ENCODE results near the gene C1orf21.

Gene C1orf21

GRCh38 chr1:184567637-184568036 lies 180.8 kb downstream of the C1orf21 start:
- Histone ChIP-seq H3K9me2 (replicated peaks; ENCODE audit: low read depth, low read length) (no peaks in the 10 kb centered on the region), H4K20me1 (ENCODE audit: insufficient read depth, low read length, poor library complexity, severe bottlenecking) (no peaks in the 10 kb centered on the region), H3F3A (ENCODE audit: low read depth) (no peaks in the 10 kb centered on the region), H3K9me3 (ENCODE audit: insufficient read depth, low read depth, low read length) (no peaks in the 10 kb centered on the region), H3K36me3 (ENCODE audit: insufficient read depth, low read length) (no peaks in the 10 kb centered on the region), H3K9ac (ENCODE audit: low read depth, low read length, poor library complexity, severe bottlenecking) (no peak overlapping the region), H3K4me3 (ENCODE audit: low read length, poor library complexity, severe bottlenecking) (peak overlapping the region; percentile 16), H2AFZ (ENCODE audit: low read length) (no peak overlapping the region), H3K27me3 (ENCODE audit: insufficient read depth, low read length, poor library complexity, severe bottlenecking) (no peaks in the 10 kb centered on the region), H3K79me2 (ENCODE audit: insufficient read depth, low read length) (no peaks in the 10 kb centered on the region), H3K4me2 (ENCODE audit: low read depth, low read length, poor library complexity, severe bottlenecking) (peak overlapping the region; percentile 37), H3K4me1 (ENCODE audit: insufficient read depth, low read length, poor library complexity, severe bottlenecking) (peaks cover 24% of the 10 kb centered on the region)
- no peak for TF ChIP-seq EZH2phosphoT487 (IDR thresholded peaks at IDR 0.05; ENCODE audit: borderline replicate concordance)
- TF ChIP-seq CTCF (conservative IDR thresholded peaks at IDR 0.05; ENCODE audit: low read length) = no peak

GRCh38 chr1:184568148-184568547 lies 181.3 kb downstream of the C1orf21 start:
- TF ChIP-seq CTCF (conservative IDR thresholded peaks at IDR 0.05; ENCODE audit: low read length) = no peak
- TF ChIP-seq EZH2phosphoT487 (IDR thresholded peaks at IDR 0.05; ENCODE audit: borderline replicate concordance) = no peak

GRCh38 chr1:184569106-184569505 lies 182.3 kb downstream of the C1orf21 start:
- H3F3A ChIP-seq (ENCODE audit: low read depth) = no peaks in the 10 kb centered on the region
- H4K20me1 ChIP-seq (ENCODE audit: insufficient read depth, low read length, poor library complexity, severe bottlenecking) = no peaks in the 10 kb centered on the region
- TF ChIP-seq EZH2phosphoT487 (IDR thresholded peaks at IDR 0.05; ENCODE audit: borderline replicate concordance) = no peak
- TF ChIP-seq CTCF (conservative IDR thresholded peaks at IDR 0.05; ENCODE audit: low read length) = no peak
- H3K36me3 ChIP-seq (ENCODE audit: insufficient read depth, low read length) = no peaks in the 10 kb centered on the region
- H3K27me3 ChIP-seq (ENCODE audit: insufficient read depth, low read length, poor library complexity, severe bottlenecking) = no peaks in the 10 kb centered on the region
- no peaks in the 10 kb centered on the region for H3K9me2 ChIP-seq (replicated peaks; ENCODE audit: low read depth, low read length)
- H3K9ac ChIP-seq (ENCODE audit: low read depth, low read length, poor library complexity, severe bottlenecking) = no peak overlapping the region
- H3K79me2 ChIP-seq (ENCODE audit: insufficient read depth, low read length) = no peaks in the 10 kb centered on the region
- no peak overlapping the region for H2AFZ ChIP-seq (ENCODE audit: low read length)
- H3K9me3 ChIP-seq (ENCODE audit: insufficient read depth, low read depth, low read length) = no peaks in the 10 kb centered on the region
- no peak overlapping the region for H3K4me3 ChIP-seq (ENCODE audit: low read length, poor library complexity, severe bottlenecking)
- H3K4me1 ChIP-seq (ENCODE audit: insufficient read depth, low read length, poor library complexity, severe bottlenecking) = peaks cover 20% of the 10 kb centered on the region
- H3K4me2 ChIP-seq (ENCODE audit: low read depth, low read length, poor library complexity, severe bottlenecking) = no peak overlapping the region

More at GRCh38 chr1:184568148-184568547, 181.3 kb downstream of the C1orf21 start:
- no peak overlapping the region for H3K4me3 ChIP-seq (ENCODE audit: low read length, poor library complexity, severe bottlenecking)
- H3K36me3 ChIP-seq (ENCODE audit: insufficient read depth, low read length) = no peaks in the 10 kb centered on the region
- no peaks in the 10 kb centered on the region for H3K79me2 ChIP-seq (ENCODE audit: insufficient read depth, low read length)
- H3K4me1 ChIP-seq (ENCODE audit: insufficient read depth, low read length, poor library complexity, severe bottlenecking) = peaks cover 24% of the 10 kb centered on the region
- H3K4me2 ChIP-seq (ENCODE audit: low read depth, low read length, poor library complexity, severe bottlenecking) = peak overlapping the region; percentile 37
- no peaks in the 10 kb centered on the region for H3F3A ChIP-seq (ENCODE audit: low read depth)
- no peak overlapping the region for H2AFZ ChIP-seq (ENCODE audit: low read length)
- H3K9me2 ChIP-seq (replicated peaks; ENCODE audit: low read depth, low read length) = no peaks in the 10 kb centered on the region
- H3K9ac ChIP-seq (ENCODE audit: low read depth, low read length, poor library complexity, severe bottlenecking) = no peak overlapping the region
- H4K20me1 ChIP-seq (ENCODE audit: insufficient read depth, low read length, poor library complexity, severe bottlenecking) = no peaks in the 10 kb centered on the region
- no peaks in the 10 kb centered on the region for H3K27me3 ChIP-seq (ENCODE audit: insufficient read depth, low read length, poor library complexity, severe bottlenecking)
- H3K9me3 ChIP-seq (ENCODE audit: insufficient read depth, low read depth, low read length) = no peaks in the 10 kb centered on the region
